ENCODE measurements around the gene INPP5D.
A peak's percentile ranks its signal among the peaks of the same experiment; 100 is the strongest.

Gene INPP5D

GRCh38 chr2:233053928-233054784 is 6.0 kb upstream of the INPP5D start:
- TF ChIP-seq, protein P1, sequence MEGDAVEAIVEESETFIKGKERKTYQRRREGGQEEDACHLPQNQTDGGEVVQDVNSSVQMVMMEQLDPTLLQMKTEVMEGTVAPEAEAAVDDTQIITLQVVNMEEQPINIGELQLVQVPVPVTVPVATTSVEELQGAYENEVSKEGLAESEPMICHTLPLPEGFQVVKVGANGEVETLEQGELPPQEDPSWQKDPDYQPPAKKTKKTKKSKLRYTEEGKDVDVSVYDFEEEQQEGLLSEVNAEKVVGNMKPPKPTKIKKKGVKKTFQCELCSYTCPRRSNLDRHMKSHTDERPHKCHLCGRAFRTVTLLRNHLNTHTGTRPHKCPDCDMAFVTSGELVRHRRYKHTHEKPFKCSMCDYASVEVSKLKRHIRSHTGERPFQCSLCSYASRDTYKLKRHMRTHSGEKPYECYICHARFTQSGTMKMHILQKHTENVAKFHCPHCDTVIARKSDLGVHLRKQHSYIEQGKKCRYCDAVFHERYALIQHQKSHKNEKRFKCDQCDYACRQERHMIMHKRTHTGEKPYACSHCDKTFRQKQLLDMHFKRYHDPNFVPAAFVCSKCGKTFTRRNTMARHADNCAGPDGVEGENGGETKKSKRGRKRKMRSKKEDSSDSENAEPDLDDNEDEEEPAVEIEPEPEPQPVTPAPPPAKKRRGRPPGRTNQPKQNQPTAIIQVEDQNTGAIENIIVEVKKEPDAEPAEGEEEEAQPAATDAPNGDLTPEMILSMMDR (IDR thresholded peaks at IDR 0.05; ENCODE audit: low read length, missing control alignments): peak; percentile 85
- H3K4me3 ChIP-seq (replicated peaks; ENCODE audit: low read depth, low read length): no peak overlapping the region
- peak; percentile 39 for DNase-seq (ENCODE audit: low read depth)

DNA sequence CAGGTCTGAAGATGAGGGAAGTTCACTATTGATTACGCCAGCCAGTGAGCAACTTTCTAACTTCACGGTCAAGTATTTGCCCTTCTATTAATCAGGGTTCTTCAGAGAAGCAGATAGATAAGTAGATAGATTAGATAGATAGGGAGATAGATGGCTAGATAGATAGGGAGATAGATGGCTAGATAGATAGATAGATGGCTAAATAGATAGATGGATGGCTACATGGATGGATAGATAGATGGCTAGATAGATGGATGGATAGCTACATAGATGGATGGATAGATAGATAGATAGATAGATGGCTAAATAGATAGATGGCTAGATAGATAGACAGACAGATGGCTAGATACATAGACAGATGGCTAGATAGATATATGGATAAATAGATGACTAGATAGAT is 4.8 kb upstream of the INPP5D start:
- TF ChIP-seq, protein P1 (IDR thresholded peaks at IDR 0.05; ENCODE audit: low read length, missing control alignments): no peak
- H3K4me3 ChIP-seq (replicated peaks; ENCODE audit: low read depth, low read length): no peak overlapping the region
- DNase-seq (ENCODE audit: low read depth): no peak

DNA sequence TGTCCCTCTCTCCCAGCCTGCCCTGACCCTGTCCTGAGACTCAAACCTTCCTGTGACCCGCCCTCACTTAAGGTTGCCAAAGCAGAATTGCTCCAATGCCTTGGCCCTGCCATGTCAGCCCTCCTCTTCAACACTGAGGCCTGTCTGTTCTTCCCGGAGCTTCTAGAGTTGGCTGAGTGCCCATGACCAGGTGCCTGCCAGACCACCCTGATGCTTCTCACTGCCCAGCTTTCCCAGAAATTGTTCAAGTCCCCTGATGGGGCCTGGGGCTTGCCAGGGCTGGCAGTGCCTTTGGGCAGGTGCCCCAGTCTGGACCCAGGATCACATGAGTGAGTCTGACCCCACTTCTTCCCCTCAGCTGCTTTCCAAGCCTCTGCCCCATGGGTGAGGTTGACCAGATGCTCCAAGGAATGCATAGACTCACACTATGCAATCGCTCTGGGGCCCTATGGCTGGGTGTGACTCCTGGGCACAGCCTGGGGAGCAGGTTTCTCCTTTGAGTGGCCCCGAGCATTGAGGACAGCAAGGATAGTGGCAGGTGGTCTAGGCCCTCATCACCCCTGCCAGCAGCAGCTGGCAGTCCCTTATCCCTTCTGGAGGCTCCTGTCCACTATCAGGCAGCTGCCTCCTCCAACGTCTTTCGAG is 3.1 kb upstream of the INPP5D start:
- TF ChIP-seq, protein P1 (IDR thresholded peaks at IDR 0.05; ENCODE audit: low read length, missing control alignments): no peak
- no peak for DNase-seq (ENCODE audit: low read depth)
- H3K4me3 ChIP-seq (replicated peaks; ENCODE audit: low read depth, low read length): no peak overlapping the region

DNA sequence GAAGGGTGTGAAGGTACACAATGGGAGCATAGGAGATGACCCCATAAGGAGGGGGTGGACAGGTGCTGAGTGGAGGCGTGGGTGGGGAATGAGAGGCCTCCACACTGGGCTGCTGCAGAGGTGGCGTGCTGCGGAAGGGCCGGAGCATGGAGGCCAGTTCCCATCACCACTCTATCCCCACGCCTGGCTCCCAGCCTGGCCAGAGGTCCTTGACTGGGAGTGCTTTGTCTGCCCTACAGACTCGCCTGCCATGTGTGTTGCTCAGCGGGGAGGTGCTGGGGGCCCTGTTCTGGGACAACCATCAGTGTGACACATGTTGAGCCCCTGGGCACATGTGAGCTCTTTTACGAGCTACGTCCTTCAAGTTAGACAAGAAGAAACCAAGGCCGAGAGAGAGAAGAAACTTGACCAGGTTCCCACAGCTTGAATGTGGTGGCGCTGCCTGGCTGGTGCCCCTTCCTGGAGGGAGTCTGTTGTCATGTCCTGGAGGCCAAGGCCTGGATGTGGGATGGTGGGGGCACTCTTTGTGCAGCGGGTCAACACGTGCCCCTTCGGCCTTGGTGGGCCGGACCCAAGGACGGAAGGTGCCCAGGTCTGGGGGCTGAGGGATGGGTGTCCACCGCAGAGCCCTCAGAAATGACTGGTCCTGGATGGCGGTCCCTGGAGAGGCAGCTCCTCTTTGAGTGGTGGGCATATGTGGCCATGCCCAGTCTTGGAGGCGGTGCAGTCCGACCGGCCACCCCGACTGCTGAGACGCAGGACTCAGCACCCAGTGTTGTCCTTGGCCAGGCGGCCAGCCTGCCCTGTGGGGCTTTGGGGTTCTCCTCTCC is 1.2 kb upstream of the INPP5D start:
- TF ChIP-seq, protein P1 (IDR thresholded peaks at IDR 0.05; ENCODE audit: low read length, missing control alignments): no peak
- no peak overlapping the region for H3K4me3 ChIP-seq (replicated peaks; ENCODE audit: low read depth, low read length)
- no peak for DNase-seq (ENCODE audit: low read depth)

DNA sequence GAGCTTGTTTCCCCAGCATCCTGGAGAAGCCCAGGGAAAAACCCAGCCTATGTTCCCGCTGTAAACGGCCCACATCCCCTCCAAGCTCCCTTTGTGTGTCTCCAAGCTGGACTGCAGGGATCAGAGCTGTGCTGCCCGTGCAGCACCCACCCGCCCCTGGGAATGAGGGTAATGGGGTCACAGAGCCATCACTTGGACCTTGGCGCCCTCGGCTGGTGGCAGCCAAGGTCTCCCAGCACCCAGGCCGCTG is 670 bp upstream of the INPP5D start:
- no peak overlapping the region for H3K4me3 ChIP-seq (replicated peaks; ENCODE audit: low read depth, low read length)
- TF ChIP-seq, protein P1 (IDR thresholded peaks at IDR 0.05; ENCODE audit: low read length, missing control alignments): no peak
- no peak for DNase-seq (ENCODE audit: low read depth)

GRCh38 chr2:233060501-233060979 is 398 bp downstream of the INPP5D start:
- DNase-seq (ENCODE audit: low read depth): no peak
- TF ChIP-seq, protein P1 (IDR thresholded peaks at IDR 0.05; ENCODE audit: low read length, missing control alignments): no peak
- no peak overlapping the region for H3K4me3 ChIP-seq (replicated peaks; ENCODE audit: low read depth, low read length)
